HEK293T (cell line): ENCODE results near the gene RNF14.

Experiments used
- ARNT ChIP-seq: fragments of 450-650 bp; IDR thresholded peaks from 2 replicates; pipeline ENCODE4 v1.6.1; 2017; ENCODE audit warnings: mild to moderate bottlenecking
- SP1 ChIP-seq: fragments of 450-650 bp; IDR thresholded peaks from 2 replicates; pipeline ENCODE4 v1.6.1; 2017
- SUZ12 ChIP-seq: fragments of 450-650 bp; IDR thresholded peaks from 2 replicates; pipeline ENCODE4 v1.6.1; 2016; ENCODE audit warnings: mild to moderate bottlenecking

- TF ChIP-seq ARNT, result no peak
- TF ChIP-seq SP1, result no peak
- TF ChIP-seq SUZ12, result no peak
These were observed 49.4 kb upstream of the RNF14 start for GRCh38 chr5:141919218-141920119.
